ENCODE results near the gene IFNK. TPM values are rescaled to one million over a fixed set of nuclear protein-coding genes. Genes with fewer than 3 reads are reported as not detected.

IFNK gene
- total RNA-seq, 4 donors from 2014 or later: not detected

DNA sequence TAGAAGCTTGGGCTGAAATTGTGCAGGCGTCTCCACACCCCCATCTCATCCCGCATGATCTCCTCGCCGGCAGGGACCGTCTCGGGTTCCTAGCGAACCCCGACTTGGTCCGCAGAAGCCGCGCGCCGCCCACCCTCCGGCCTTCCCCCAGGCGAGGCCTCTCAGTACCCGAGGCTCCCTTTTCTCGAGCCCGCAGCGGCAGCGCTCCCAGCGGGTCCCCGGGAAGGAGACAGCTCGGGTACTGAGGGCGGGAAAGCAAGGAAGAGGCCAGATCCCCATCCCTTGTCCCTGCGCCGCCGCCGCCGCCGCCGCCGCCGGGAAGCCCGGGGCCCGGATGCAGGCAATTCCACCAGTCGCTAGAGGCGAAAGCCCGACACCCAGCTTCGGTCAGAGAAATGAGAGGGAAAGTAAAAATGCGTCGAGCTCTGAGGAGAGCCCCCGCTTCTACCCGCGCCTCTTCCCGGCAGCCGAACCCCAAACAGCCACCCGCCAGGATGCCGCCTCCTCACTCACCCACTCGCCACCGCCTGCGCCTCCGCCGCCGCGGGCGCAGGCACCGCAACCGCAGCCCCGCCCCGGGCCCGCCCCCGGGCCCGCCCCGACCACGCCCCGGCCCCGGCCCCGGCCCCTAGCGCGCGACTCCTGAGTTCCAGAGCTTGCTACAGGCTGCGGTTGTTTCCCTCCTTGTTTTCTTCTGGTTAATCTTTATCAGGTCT, 49.0 kb downstream of the IFNK start, which contains the start of gene C9orf72:
C9orf72 (minus strand) TSS at position 564 of the 716 bp plus-strand sequence. CDS start 6,361 bp downstream, outside the sequence.
- Histone ChIP-seq H3K9me3 (no peaks in the 10 kb centered on the region), H3K27me3 (no peaks in the 10 kb centered on the region), H3K27ac (peak within 1 kb of the TSS; percentile 97 to 99), H3K36me3 (no peaks in the 10 kb centered on the region), H3K4me3 (peak within 1 kb of the TSS; percentile 72 to 83), H3K4me1 (no peaks in the 10 kb centered on the region)
- peak; percentile 74 to 83 for DNase-seq
- peak; percentile 83 to 88 for TF ChIP-seq POLR2A (IDR thresholded peaks at IDR 0.05)
- TF ChIP-seq, protein P1, sequence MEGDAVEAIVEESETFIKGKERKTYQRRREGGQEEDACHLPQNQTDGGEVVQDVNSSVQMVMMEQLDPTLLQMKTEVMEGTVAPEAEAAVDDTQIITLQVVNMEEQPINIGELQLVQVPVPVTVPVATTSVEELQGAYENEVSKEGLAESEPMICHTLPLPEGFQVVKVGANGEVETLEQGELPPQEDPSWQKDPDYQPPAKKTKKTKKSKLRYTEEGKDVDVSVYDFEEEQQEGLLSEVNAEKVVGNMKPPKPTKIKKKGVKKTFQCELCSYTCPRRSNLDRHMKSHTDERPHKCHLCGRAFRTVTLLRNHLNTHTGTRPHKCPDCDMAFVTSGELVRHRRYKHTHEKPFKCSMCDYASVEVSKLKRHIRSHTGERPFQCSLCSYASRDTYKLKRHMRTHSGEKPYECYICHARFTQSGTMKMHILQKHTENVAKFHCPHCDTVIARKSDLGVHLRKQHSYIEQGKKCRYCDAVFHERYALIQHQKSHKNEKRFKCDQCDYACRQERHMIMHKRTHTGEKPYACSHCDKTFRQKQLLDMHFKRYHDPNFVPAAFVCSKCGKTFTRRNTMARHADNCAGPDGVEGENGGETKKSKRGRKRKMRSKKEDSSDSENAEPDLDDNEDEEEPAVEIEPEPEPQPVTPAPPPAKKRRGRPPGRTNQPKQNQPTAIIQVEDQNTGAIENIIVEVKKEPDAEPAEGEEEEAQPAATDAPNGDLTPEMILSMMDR (IDR thresholded peaks at IDR 0.05): peak in 2 of 4 experiments; percentile 16 to 17
- intact Hi-C loops (cut with DNase I; ENCODE audit: low total_unique reads): no loop called here

DNA sequence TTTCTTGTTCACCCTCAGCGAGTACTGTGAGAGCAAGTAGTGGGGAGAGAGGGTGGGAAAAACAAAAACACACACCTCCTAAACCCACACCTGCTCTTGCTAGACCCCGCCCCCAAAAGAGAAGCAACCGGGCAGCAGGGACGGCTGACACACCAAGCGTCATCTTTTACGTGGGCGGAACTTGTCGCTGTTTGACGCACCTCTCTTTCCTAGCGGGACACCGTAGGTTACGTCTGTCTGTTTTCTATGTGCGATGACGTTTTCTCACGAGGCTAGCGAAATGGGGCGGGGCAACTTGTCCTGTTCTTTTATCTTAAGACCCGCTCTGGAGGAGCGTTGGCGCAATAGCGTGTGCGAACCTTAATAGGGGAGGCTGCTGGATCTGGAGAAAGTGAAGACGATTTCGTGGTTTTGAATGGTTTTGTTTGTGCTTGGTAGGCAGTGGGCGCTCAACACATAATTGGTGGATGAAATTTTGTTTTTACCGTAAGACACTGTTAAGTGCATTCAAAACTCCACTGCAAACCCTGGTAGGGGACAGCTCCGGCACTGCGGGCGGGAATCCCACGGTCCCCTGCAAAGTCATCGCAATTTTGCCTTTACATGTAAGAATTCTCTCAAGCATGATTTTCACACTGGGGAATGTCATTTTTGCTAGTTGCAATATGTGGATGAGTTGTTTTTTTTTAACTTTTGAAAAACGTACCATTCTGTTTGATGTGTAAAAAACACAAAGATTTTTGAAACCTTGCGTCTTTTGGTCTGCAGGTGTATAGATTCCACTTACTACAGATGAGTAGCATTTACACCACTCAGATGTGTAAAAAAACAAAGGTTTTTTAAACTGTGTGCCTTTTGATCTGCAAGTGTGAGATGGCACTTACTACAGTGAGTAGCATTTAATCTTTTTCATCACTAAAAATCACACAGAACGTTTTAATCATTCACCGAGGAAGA, 49.8 kb downstream of the IFNK start:
- peak overlapping the region; percentile 72 to 83 for H3K4me3 ChIP-seq
- H3K27me3 ChIP-seq: no peaks in the 10 kb centered on the region
- no peaks in the 10 kb centered on the region for H3K36me3 ChIP-seq
- H3K4me1 ChIP-seq: no peaks in the 10 kb centered on the region
- DNase-seq: peak; percentile 93 to 99
- intact Hi-C loops (cut with DNase I; ENCODE audit: low total_unique reads): no loop called here
- peak; percentile 79 to 94 for TF ChIP-seq POLR2A (IDR thresholded peaks at IDR 0.05)
- TF ChIP-seq, protein P1 (IDR thresholded peaks at IDR 0.05): peak in 1 of 4 experiments; percentile 21
- H3K9me3 ChIP-seq: no peaks in the 10 kb centered on the region
- peak overlapping the region; percentile 97 to 99 for H3K27ac ChIP-seq

Other genes with a start within 250 kb of the IFNK start
- 1 to 10 TPM in 1 of 4 donors, under 1 TPM in 1, not detected in 2; 0.97 to 2.8 TPM for gene EQTN, start 227.1 kb upstream of the IFNK start, total RNA-seq
- 10 to 100 TPM in 2 of 4 donors, 1 to 10 TPM in 2; 2.0 to 34.4 (median 12.6) TPM for gene MOB3B, start 5.5 kb downstream of the IFNK start, total RNA-seq
- 10 to 100 TPM; 16.1 to 46.2 (median 32.1) TPM for gene C9orf72, start 49.2 kb downstream of the IFNK start, total RNA-seq

Measured in uterus (tissue), 4 donors.